Activated naive CD4-positive, alpha-beta T cell treated with anti-CD3 and anti-CD28 coated beads, Interleukin-2, amount 50 U/mL, for 72 hours (primary cell): Measurements from ENCODE around the gene GDNF. TPM values are rescaled to one million over a fixed set of nuclear protein-coding genes. Genes with fewer than 3 reads are reported as not detected.

Experiments used
- ATAC-seq, 2 donors: fragments of 150-1000 bp; cut with Tn5 transposase; 2 replicates each; pipeline ENCODE4 v1.10.0; 2021; ENCODE audit warnings: mild to moderate bottlenecking in 2 of 2, moderate library complexity in 2 of 2
- DNase-seq, 2 donors: peaks; one replicate each; pipeline ENCODE4 v3.0.0; 2021 to 2022; ENCODE audit warnings: low spot score in 2 of 2
- H3K27ac Mint-ChIP-seq, 2 donors: one replicate each; pipeline ENCODE4 v1.8.0; 2022; ENCODE audit warnings: mild to moderate bottlenecking in 2 of 2, mixed read lengths in 2 of 2
- H3K36me3 Mint-ChIP-seq, 2 donors: one replicate each; pipeline ENCODE4 v1.8.0; 2022; ENCODE audit warnings: mixed read lengths in 2 of 2
- H3K9me3 Mint-ChIP-seq, 2 donors: one replicate each; pipeline ENCODE4 v1.8.0; 2022; ENCODE audit warnings: mixed read lengths in 2 of 2
- total RNA-seq, 2 donors: library from RNA; stranded (reverse); gene quantifications; one replicate each; pipeline ENCODE4 v1.2.3, GENCODE V29; 2022

Gene GDNF
- total RNA-seq, 2 donors from 2014 or later, result not detected

GRCh38 chr5:37777432-37778130 is 62.3 kb downstream of the GDNF start:
- H3K27ac Mint-ChIP-seq, result no peak overlapping the region
- H3K36me3 Mint-ChIP-seq, result peaks cover 13 to 14% of the 10 kb centered on the region in 2 donors
- DNase-seq, result no peak
- peaks cover 9 to 12% of the 10 kb centered on the region in 2 donors for H3K9me3 Mint-ChIP-seq
- no peak for ATAC-seq

- Mint-ChIP-seq H3K27ac (no peak overlapping the region), H3K9me3 (peaks cover 9 to 12% of the 10 kb centered on the region in 2 donors), H3K36me3 (peaks cover 13 to 14% of the 10 kb centered on the region in 2 donors)
- no peak for DNase-seq
- ATAC-seq, result no peak
Measured at GRCh38 chr5:37776826-37777225, 63.0 kb downstream of the GDNF start.

- ATAC-seq (no peak), DNase-seq (peak in 1 of 2 donors; percentile 41)
- H3K27ac Mint-ChIP-seq, result no peak overlapping the region
- peaks cover 13 to 14% of the 10 kb centered on the region in 2 donors for H3K36me3 Mint-ChIP-seq
- peaks cover 9 to 12% of the 10 kb centered on the region in 2 donors for H3K9me3 Mint-ChIP-seq
Measured at GRCh38 chr5:37774912-37775483, 64.8 kb downstream of the GDNF start.

GRCh38 chr5:37773809-37774208 is 66.0 kb downstream of the GDNF start:
- peaks cover 9 to 12% of the 10 kb centered on the region in 2 donors for H3K9me3 Mint-ChIP-seq
- no peak overlapping the region for H3K27ac Mint-ChIP-seq
- ATAC-seq (no peak), DNase-seq (no peak)
- H3K36me3 Mint-ChIP-seq, result peaks cover 13 to 14% of the 10 kb centered on the region in 2 donors

- H3K27ac Mint-ChIP-seq, result no peak overlapping the region
- no peak for ATAC-seq
- DNase-seq, result no peak
- H3K9me3 Mint-ChIP-seq, result peaks cover 9 to 12% of the 10 kb centered on the region in 2 donors
- peaks cover 13 to 14% of the 10 kb centered on the region in 2 donors for H3K36me3 Mint-ChIP-seq
Measured at GRCh38 chr5:37772255-37772654, 67.6 kb downstream of the GDNF start.

GRCh38 chr5:37771731-37772130 is 68.1 kb downstream of the GDNF start:
- Mint-ChIP-seq H3K36me3 (peaks cover 13 to 14% of the 10 kb centered on the region in 2 donors), H3K27ac (no peak overlapping the region), H3K9me3 (peaks cover 9 to 12% of the 10 kb centered on the region in 2 donors)
- no peak for ATAC-seq
- no peak for DNase-seq

- ATAC-seq, result no peak
Measured at GRCh38 chr5:37771203-37771611, 68.6 kb downstream of the GDNF start.

GRCh38 chr5:37770786-37771185 is 69.1 kb downstream of the GDNF start:
- H3K9me3 Mint-ChIP-seq, result peaks cover 6 to 12% of the 10 kb centered on the region in 2 donors
- H3K27ac Mint-ChIP-seq, result peak overlapping the region in 1 of 2 donors; percentile 36
- no peak for ATAC-seq
- peaks cover 13 to 14% of the 10 kb centered on the region in 2 donors for H3K36me3 Mint-ChIP-seq
- no peak for DNase-seq

More at GRCh38 chr5:37771203-37771611, 68.6 kb downstream of the GDNF start:
- Mint-ChIP-seq H3K9me3 (peaks cover 9 to 12% of the 10 kb centered on the region in 2 donors), H3K36me3 (peaks cover 13 to 14% of the 10 kb centered on the region in 2 donors), H3K27ac (no peak overlapping the region)
- DNase-seq, result no peak

- no peak overlapping the region for H3K27ac Mint-ChIP-seq
- H3K36me3 Mint-ChIP-seq, result peaks cover 8% of the 10 kb centered on the region in 2 donors
- H3K9me3 Mint-ChIP-seq, result peaks cover under 1 to 8% of the 10 kb centered on the region in 2 donors
- no peak for ATAC-seq
- DNase-seq, result no peak
Measured at GRCh38 chr5:37769840-37770239, 70.0 kb downstream of the GDNF start.

GRCh38 chr5:37769108-37769507 is 70.7 kb downstream of the GDNF start:
- ATAC-seq (no peak), DNase-seq (no peak)
- peaks cover 7% of the 10 kb centered on the region in 2 donors for H3K36me3 Mint-ChIP-seq
- peaks cover 0 to 7% of the 10 kb centered on the region in 2 donors for H3K9me3 Mint-ChIP-seq
- no peak overlapping the region for H3K27ac Mint-ChIP-seq

- Mint-ChIP-seq H3K9me3 (peaks cover 0 to 7% of the 10 kb centered on the region in 2 donors), H3K27ac (no peak overlapping the region), H3K36me3 (peaks cover 1 to 2% of the 10 kb centered on the region in 2 donors)
- DNase-seq (no peak), ATAC-seq (no peak)
Measured at GRCh38 chr5:37768371-37768770, 71.5 kb downstream of the GDNF start.

- ATAC-seq (no peak), DNase-seq (no peak)
- Mint-ChIP-seq H3K27ac (no peak overlapping the region), H3K36me3 (no peaks in the 10 kb centered on the region), H3K9me3 (peaks cover 0 to 2% of the 10 kb centered on the region in 2 donors)
Measured at GRCh38 chr5:37767961-37768360, 71.9 kb downstream of the GDNF start.

GRCh38 chr5:37767251-37767650 is 72.6 kb downstream of the GDNF start:
- no peak for DNase-seq
- Mint-ChIP-seq H3K27ac (no peak overlapping the region), H3K9me3 (no peaks in the 10 kb centered on the region), H3K36me3 (no peaks in the 10 kb centered on the region)
- ATAC-seq, result no peak
